ENCODE data around the gene AP2B1.
A peak's percentile ranks its signal among the peaks of the same experiment; 100 is the strongest.

Gene AP2B1

DNA sequence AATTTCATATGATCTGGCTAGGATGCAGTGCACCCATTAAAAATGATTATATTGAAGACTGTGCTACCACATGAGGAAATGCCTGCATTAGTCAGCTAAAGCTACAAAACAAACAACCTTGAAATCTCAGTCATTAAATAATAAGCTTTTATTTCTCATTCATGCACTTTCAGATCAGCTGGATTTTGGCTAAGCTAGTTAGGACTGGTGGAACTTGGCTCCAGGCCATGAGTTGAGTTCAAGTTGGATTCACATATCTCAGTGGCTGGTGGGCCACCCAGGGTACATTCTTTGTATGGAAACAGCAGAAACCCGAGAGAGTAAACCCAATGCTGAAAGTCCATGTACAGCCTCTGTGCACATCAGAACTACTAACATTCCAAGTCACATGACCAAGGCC lies 43.3 kb upstream of the AP2B1 start:
- TF ChIP-seq, protein P1, sequence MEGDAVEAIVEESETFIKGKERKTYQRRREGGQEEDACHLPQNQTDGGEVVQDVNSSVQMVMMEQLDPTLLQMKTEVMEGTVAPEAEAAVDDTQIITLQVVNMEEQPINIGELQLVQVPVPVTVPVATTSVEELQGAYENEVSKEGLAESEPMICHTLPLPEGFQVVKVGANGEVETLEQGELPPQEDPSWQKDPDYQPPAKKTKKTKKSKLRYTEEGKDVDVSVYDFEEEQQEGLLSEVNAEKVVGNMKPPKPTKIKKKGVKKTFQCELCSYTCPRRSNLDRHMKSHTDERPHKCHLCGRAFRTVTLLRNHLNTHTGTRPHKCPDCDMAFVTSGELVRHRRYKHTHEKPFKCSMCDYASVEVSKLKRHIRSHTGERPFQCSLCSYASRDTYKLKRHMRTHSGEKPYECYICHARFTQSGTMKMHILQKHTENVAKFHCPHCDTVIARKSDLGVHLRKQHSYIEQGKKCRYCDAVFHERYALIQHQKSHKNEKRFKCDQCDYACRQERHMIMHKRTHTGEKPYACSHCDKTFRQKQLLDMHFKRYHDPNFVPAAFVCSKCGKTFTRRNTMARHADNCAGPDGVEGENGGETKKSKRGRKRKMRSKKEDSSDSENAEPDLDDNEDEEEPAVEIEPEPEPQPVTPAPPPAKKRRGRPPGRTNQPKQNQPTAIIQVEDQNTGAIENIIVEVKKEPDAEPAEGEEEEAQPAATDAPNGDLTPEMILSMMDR (IDR thresholded peaks at IDR 0.05; ENCODE audit: low read depth, low read length): no peak
- no peak overlapping the region for H3K4me3 ChIP-seq (replicated peaks in 1 of 2; ENCODE audit: low read depth in 2 of 2, low read length in 2 of 2)
- DNase-seq (ENCODE audit: low read depth in 2 of 2): peak; percentile 13 to 15

DNA sequence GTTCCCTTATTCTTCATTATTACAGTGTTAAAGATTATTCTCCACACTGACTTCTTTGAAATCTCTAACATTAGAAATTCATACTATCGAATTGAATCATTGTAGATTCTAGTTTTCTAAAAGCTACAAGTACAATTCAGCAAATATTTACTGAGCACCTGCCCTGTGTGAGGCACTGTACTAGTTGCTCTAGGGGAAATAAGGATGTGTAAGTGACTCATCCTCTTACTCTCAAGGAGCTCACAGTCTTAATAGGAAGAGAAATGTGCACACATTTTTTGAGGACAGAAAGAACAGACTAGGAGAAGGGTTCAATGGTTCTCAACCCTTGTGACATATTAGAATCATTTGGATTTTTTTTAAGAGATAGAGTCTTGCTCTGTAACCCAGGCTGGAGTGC lies 42.0 kb upstream of the AP2B1 start:
- TF ChIP-seq, protein P1 (IDR thresholded peaks at IDR 0.05; ENCODE audit: low read depth, low read length): no peak
- H3K4me3 ChIP-seq (replicated peaks in 1 of 2; ENCODE audit: low read depth in 2 of 2, low read length in 2 of 2): no peak overlapping the region
- no peak for DNase-seq (ENCODE audit: low read depth in 2 of 2)

DNA sequence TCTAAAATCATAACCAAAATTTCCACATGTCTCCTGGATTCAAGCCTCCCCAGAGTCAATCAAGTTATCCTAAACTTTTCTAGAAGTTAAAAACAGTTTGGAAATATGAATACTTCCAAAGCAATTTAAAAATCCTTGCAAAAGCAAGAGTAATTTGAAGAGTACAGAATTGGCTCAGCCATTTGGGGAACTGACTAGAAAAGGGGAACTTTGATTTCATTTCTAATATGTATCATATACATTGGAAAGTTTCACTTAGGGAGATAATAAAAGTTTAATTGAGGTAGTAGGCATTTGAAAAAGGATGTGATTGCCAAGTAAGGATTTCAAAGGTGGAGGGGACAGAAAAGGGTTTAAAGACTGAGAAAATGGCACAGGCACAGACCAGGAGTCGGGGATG lies 40.6 kb upstream of the AP2B1 start:
- TF ChIP-seq, protein P1 (IDR thresholded peaks at IDR 0.05; ENCODE audit: low read depth, low read length): no peak
- DNase-seq (ENCODE audit: low read depth in 2 of 2): no peak
- no peak overlapping the region for H3K4me3 ChIP-seq (replicated peaks in 1 of 2; ENCODE audit: low read depth in 2 of 2, low read length in 2 of 2)

DNA sequence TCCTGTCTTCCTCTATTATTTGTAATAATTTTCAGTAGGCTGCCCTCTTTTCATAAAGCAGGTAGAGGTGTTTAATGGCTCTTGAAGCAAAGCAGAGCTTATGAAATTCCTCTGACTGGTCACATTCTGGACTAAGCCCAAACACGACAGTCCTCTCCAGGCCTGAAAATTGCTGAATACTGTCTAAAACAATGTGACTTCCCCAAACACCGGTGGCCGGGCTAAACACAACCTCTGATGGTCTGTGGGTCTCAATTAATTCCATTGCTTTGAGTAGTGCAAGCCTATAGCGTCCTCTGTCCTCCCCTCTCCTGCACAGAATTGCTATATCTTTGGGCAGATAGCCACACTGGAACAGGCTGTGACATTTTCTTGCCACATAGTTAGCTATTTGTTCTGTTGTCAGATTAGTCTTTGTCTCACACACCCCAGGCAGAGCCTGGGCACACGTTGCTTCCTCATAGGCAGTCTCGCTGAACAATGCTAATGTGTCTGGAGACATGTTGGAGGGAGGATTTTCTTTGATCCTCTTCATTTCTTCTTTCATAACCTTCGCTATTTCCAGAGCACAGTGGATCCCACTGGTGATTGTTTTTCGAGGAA lies 38.8 kb upstream of the AP2B1 start:
- DNase-seq (ENCODE audit: low read depth in 2 of 2): no peak
- TF ChIP-seq, protein P1 (IDR thresholded peaks at IDR 0.05; ENCODE audit: low read depth, low read length): no peak
- H3K4me3 ChIP-seq (replicated peaks in 1 of 2; ENCODE audit: low read depth in 2 of 2, low read length in 2 of 2): no peak overlapping the region

DNA sequence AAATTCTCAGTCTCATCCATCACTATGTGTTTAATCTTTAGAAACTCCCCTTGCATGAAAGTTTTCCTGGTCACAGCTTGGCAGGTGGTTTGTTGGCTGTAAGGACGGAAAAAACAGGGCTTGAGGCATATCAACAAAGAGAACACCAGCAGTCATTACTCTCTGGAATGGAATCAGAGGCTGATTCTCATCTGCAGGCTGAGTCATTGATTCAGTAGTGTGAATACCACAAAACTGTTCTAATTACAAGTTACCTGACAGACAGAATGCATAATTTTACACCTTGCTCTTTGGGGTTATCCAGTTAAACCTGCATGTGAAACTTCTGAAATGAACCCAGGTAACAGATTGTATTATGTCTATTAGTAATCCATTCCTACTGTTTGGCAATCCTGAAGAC lies 38.1 kb upstream of the AP2B1 start:
- H3K4me3 ChIP-seq (replicated peaks in 1 of 2; ENCODE audit: low read depth in 2 of 2, low read length in 2 of 2): no peak overlapping the region
- no peak for DNase-seq (ENCODE audit: low read depth in 2 of 2)
- TF ChIP-seq, protein P1 (IDR thresholded peaks at IDR 0.05; ENCODE audit: low read depth, low read length): no peak

DNA sequence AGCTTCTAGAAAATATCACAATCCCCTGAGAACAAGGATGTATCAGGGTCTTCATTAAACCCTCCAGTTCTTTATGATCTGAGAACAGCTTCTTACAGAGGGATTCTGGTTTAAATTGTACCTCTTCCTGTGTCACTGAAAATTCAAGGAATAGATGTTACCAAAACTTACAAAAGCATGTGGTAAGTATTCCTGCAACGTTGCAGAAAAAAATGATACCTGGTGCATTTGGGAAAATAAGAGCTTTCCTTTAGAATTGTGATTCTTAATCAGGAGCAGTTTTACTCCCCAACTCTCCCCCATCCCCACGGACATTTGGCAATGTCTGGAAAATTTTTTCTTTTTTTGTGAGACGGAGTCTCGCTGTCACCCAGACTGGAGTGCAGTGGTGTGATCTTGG lies 33.8 kb upstream of the AP2B1 start:
- no peak overlapping the region for H3K4me3 ChIP-seq (replicated peaks in 1 of 2; ENCODE audit: low read depth in 2 of 2, low read length in 2 of 2)
- DNase-seq (ENCODE audit: low read depth in 2 of 2): no peak
- TF ChIP-seq, protein P1 (IDR thresholded peaks at IDR 0.05; ENCODE audit: low read depth, low read length): no peak

DNA sequence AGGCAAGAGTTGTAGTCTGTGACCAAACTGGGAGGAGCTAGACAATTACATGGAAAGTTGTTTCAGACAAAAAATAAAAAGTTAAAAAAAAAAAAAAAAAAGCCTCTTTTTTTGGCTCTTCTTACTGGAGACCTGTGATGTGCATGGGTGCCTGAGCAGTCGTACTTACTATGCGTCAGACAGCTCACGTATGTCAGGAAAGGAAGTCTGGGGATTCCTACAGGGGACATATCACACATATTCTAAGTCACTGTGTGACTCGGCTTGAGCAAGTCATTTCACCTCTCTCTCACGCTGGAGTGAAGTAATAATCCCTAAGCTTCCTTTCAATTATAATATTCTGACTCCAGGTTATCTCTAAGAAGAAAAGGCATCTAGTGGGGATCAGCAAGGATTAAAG lies 32.5 kb upstream of the AP2B1 start:
- H3K4me3 ChIP-seq (replicated peaks in 1 of 2; ENCODE audit: low read depth in 2 of 2, low read length in 2 of 2): no peak overlapping the region
- no peak for DNase-seq (ENCODE audit: low read depth in 2 of 2)
- TF ChIP-seq, protein P1 (IDR thresholded peaks at IDR 0.05; ENCODE audit: low read depth, low read length): no peak
